ENCODE results near the gene TTC21A. TPM values are rescaled to one million over a fixed set of nuclear protein-coding genes. Genes with fewer than 3 reads are reported as not detected.

Gene TTC21A
- total RNA-seq, 1 experiment from 2014 or later = 5.6 TPM

GRCh38 chr3:39181408-39182335, 74.2 kb downstream of the TTC21A start:
- no peaks in the 10 kb centered on the region for H4K20me1 ChIP-seq (ENCODE audit: insufficient read depth)
- TF ChIP-seq RAD21 (IDR thresholded peaks at IDR 0.05; ENCODE audit: low read depth) (peak; percentile 6; the same call in 1 of the 2 replicates), CBX3 (IDR thresholded peaks at IDR 0.05; ENCODE audit: low read depth) (no peak), CTCF (IDR thresholded peaks at IDR 0.05 in 2 of 3, conservative IDR thresholded peaks at IDR 0.05 in 1 of 3; ENCODE audit: borderline replicate concordance in 1 of 3, insufficient read depth in 1 of 3, low read depth in 2 of 3, low read length in 2 of 3) (peak in 1 of 3 experiments; percentile 7; a peak in 1 of 6 replicates)
- ChIA-PET CTCF (no interaction called here), RAD21 (ENCODE audit: low non-redundant PET in 1 of 2, low total read pairs in 2 of 2, uncharacterized antibody in 2 of 2, unreplicated experiment in 2 of 2) (no interaction called here), POLR2A (no interaction called here)
- BruUV-seq (replicated peaks) = no TSS peak
- H3K9me2 ChIP-seq (ENCODE audit: insufficient read depth) = no peaks in the 10 kb centered on the region
- H3K9me3 ChIP-seq (ENCODE audit: control insufficient read depth in 1 of 2, insufficient read depth in 1 of 2, low read depth in 1 of 2, low read length in 2 of 2) = no peaks in the 10 kb centered on the region
- peak overlapping the region; percentile 18 to 57; a peak in 3 of 4 replicates for H3K4me3 ChIP-seq (replicated peaks in 1 of 2; ENCODE audit: low read depth in 1 of 2, low read length in 2 of 2)
- no peak for ATAC-seq
- no peaks in the 10 kb centered on the region for H3K79me2 ChIP-seq (ENCODE audit: insufficient read depth, low read length)
- H3K9ac ChIP-seq (ENCODE audit: low read length) = peak overlapping the region; percentile 57
- H2AFZ ChIP-seq (ENCODE audit: low read depth, low read length, poor library complexity, severe bottlenecking) = peak overlapping the region; percentile 90
- intact Hi-C loops (cut with micrococcal nuclease) = loop anchor here (5.0 kb wide), 1 partner anchor 79 kb away; no protein-coding TSS in a partner anchor
- DNase-seq (ENCODE audit: low read depth, low spot score) = no peak
- H3K4me2 ChIP-seq (ENCODE audit: low read length) = peak overlapping the region; percentile 94
- no peak overlapping the region for H3K27ac ChIP-seq (ENCODE audit: low read depth, low read length)
- H3K36me3 ChIP-seq (ENCODE audit: control insufficient read depth in 1 of 2, insufficient read depth in 2 of 2, low read length in 2 of 2) = no peaks in the 10 kb centered on the region
- H3K27me3 ChIP-seq (ENCODE audit: insufficient read depth, low read length) = no peaks in the 10 kb centered on the region
- peaks cover 37 to 43% of the 10 kb centered on the region in 2 experiments for H3K4me1 ChIP-seq (ENCODE audit: control insufficient read depth in 1 of 2, insufficient read depth in 2 of 2, low read length in 2 of 2)

All from HCT116 (cell line).